Motor neuron (in vitro differentiated cells): ENCODE data around the gene COL6A1. TPM values are rescaled to one million over a fixed set of nuclear protein-coding genes. Genes with fewer than 3 reads are reported as not detected.
"Not testable (repeated sequence)": the region's sequence is repeated elsewhere in the genome, so short reads cannot be mapped to it uniquely, and the experiment has no call there.

Experiments used
- ATAC-seq, 8 experiments: fragments of 200-7000 bp; cut with Tn5 transposase; replicated peaks in 6 of 8; 2 replicates each; pipeline ENCODE4 v1.8.0; 2021; ENCODE audit warnings: mild to moderate bottlenecking in 8 of 8, moderate library complexity in 8 of 8
- H3K27ac ChIP-seq, 2 donors: fragments of 250-450 bp; sonication (Bioruptor Pico); 2 replicates each; pipeline ENCODE4 v1.9.0; 2021; ENCODE audit warnings: antibody characterized with exemption in 2 of 2, mild to moderate bottlenecking in 2 of 2, moderate library complexity in 1 of 2
- H3K4me1 ChIP-seq, 2 donors: fragments of 250-450 bp; sonication (Bioruptor Pico); replicated peaks in 1 of 2; 2 replicates each; pipeline ENCODE4 v1.6.1; 2021; ENCODE audit warnings: antibody characterized with exemption in 2 of 2, mild to moderate bottlenecking in 2 of 2, moderate library complexity in 1 of 2
- H3K4me3 ChIP-seq, 5 donors: fragments of 250-450 bp; sonication (Bioruptor Pico); 2 replicates each; pipeline ENCODE4 v1.9.0; 2021; ENCODE audit warnings: antibody characterized with exemption in 5 of 5, mild to moderate bottlenecking in 5 of 5, moderate library complexity in 4 of 5
- WGBS, 10 experiments: fragments of 450-650 bp; shearing (Covaris generic); methylation state at CpG; one replicate each; pipeline ENCODE4 v1.0.0; 2022; 5-methylcytosine and 5-hydroxymethylcytosine counted together
- in situ Hi-C, 9 experiments: fragments of 400-800 bp; cut with MboI; loops; one replicate each; pipeline ENCODE4 v1.15.0; 2021; ENCODE audit warnings: low sequenced_read_pairs in 9 of 9, low pct_unique_long_range_greater_than_20kb in 2 of 9; ENCODE audit not compliant: unreplicated experiment in 9 of 9
- total RNA-seq, 8 experiments: library from RNA; unstranded; fragments of 300-600 nt; gene quantifications; 2 replicates each; pipeline versions ENCODE4 v1.2.3 to v1.2.4, GENCODE V29; 2022

COL6A1 gene
- total RNA-seq, 8 experiments from 2014 or later, result 12.4 to 184 (median 81.7) TPM

- peak; percentile 3 to 51 (median 28) for ATAC-seq
- in situ Hi-C loops, result loop anchor here in 1 of 9 experiments (10.0 kb wide), 1 partner anchor 141 kb away; no protein-coding TSS in a partner anchor
- WGBS, 10 experiments, result 0 to 31% (median 0%) methylated on average over 1 to 9 of the region's 38 CpGs; no CpG with 5 or more reads in 3 of the 10 experiments
- Histone ChIP-seq H3K27ac (peak overlapping the region; percentile 45 to 75), H3K4me1 (peaks cover 47 to 62% of the 10 kb centered on the region in 2 donors), H3K4me3 (peak overlapping the region; percentile 5 to 23 (median 19))
Observed at GRCh38 chr21:45973475-45974072, 8.0 kb upstream of the COL6A1 start.

GRCh38 chr21:45974073-45975019 is 7.2 kb upstream of the COL6A1 start:
- ATAC-seq, result peak; percentile 6 to 56 (median 40)
- Histone ChIP-seq H3K27ac (peak overlapping the region; percentile 45 to 60), H3K4me1 (peaks cover 52 to 70% of the 10 kb centered on the region in 2 donors), H3K4me3 (peak overlapping the region in 4 of 5 donors; percentile 16 to 23 (median 20))
- in situ Hi-C loops, result loop anchor here in 2 of 9 experiments (10.0 to 25.0 kb wide), 2 partner anchors 140 to 213 kb away; partner anchors contain the start of gene SPATC1L (in 1 of the 2)
- 0 to 36% (median 8%) methylated on average over 1 to 8 of the region's 59 CpGs; no CpG with 5 or more reads in 6 of the 10 experiments for WGBS, 10 experiments

DNA sequence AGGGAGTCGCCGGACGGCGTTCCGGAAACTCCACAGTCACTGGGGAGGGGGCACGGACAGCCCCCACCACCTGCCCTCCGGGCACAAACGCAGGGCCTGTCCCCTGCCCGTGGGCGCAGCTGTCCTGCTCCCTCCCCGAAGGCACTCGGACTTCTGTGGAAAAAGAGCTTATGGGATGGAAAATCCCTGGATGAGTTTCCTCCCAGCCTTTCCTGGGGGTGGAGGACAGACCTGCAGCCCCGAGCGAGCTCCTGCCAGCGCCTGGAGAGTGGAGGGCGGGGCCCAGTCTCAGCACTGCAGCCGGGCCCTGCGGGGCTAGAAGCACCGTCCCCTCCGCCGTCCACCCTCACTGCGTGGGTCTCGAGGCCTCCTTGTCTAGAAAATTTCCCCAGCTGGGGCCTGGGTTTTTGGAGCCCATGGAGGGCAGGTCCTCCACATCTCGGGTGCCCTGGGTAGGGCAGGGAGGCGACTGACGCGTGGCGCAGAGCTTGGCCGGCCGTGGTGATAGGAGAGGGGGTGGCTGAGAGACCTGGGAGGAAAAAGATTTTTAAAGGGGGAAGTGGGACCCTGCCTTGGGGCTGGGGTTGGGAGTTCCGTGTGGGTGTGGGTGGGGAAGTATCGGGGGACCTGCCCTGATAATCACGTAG is 6.4 kb upstream of the COL6A1 start:
- peaks cover 52 to 73% of the 10 kb centered on the region in 2 donors for H3K4me1 ChIP-seq
- in situ Hi-C loops, result loop anchor here in 2 of 9 experiments (10.0 to 25.0 kb wide), 2 partner anchors 140 to 212 kb away; partner anchors contain the start of gene SPATC1L (in 1 of the 2)
- H3K27ac ChIP-seq, result peak overlapping the region in 1 of 2 donors; percentile 45
- no peak overlapping the region for H3K4me3 ChIP-seq
- ATAC-seq, result peak; percentile 1 to 23 (median 15)
- 10% methylated on average over 2 of the region's 33 CpGs; no CpG with 5 or more reads in 9 of the 10 experiments for WGBS, 10 experiments

- in situ Hi-C loops, result loop anchor here in 2 of 9 experiments (10.0 to 25.0 kb wide), 2 partner anchors 139 to 211 kb away; partner anchors contain the start of gene SPATC1L (in 1 of the 2)
- Histone ChIP-seq H3K4me1 (peaks cover 51 to 67% of the 10 kb centered on the region in 2 donors), H3K27ac (peak overlapping the region in 1 of 2 donors; percentile 45)
- not testable (repeated sequence) for H3K4me3 ChIP-seq, ATAC-seq
- 29 to 100% (median 80%) methylated on average over 1 to 5 of the region's 13 CpGs; no CpG with 5 or more reads in 1 of the 10 experiments for WGBS, 10 experiments
Observed at GRCh38 chr21:45975667-45976409, 5.7 kb upstream of the COL6A1 start.

DNA sequence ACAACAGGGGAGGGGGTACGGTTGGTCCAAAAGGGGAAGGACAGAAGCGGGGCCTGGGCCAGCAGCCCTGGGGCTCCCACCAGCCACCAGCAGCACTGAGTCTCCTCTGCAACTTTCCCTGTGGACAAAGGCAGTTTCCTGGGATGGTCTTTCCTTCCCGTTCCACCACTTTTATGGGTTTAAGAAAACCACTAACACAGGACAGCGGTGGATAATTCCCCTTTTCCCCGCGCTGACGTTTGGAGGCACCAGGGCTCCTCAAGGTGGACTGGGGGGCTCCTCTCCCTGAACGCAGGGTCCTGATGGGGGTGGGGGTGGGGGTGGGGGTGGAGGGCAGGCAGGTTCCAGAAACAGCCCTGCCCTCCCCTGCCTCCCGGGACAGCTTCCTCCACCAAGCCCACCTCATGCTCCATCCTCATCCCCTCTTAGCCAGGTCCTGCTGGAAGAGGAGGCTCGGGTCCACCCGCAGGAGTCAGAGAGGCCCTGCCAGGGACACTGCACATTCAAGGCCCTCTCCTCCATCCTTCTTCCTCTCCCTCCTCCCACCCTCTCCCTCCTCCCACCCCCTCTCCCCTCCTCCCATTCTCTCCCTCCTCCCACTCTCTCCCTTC is 4.8 kb upstream of the COL6A1 start:
- no peak overlapping the region for H3K4me3 ChIP-seq
- H3K4me1 ChIP-seq, result peaks cover 49 to 63% of the 10 kb centered on the region in 2 donors
- 48 to 50% methylated on average over 1 to 6 of the region's 11 CpGs; no CpG with 5 or more reads in 8 of the 10 experiments for WGBS, 10 experiments
- no peak overlapping the region for H3K27ac ChIP-seq
- ATAC-seq, result no peak
- in situ Hi-C loops, result loop anchor here in 2 of 9 experiments (10.0 to 25.0 kb wide), 2 partner anchors 138 to 210 kb away; partner anchors contain the start of gene SPATC1L (in 1 of the 2)

GRCh38 chr21:45977396-45977795 is 4.2 kb upstream of the COL6A1 start:
- in situ Hi-C loops, result loop anchor here in 2 of 9 experiments (10.0 to 25.0 kb wide), 2 partner anchors 137 to 210 kb away; partner anchors contain the start of gene SPATC1L (in 1 of the 2)
- H3K27ac ChIP-seq, result no peak overlapping the region
- H3K4me1 ChIP-seq, result peaks cover 49 to 59% of the 10 kb centered on the region in 2 donors
- no peak for ATAC-seq
- H3K4me3 ChIP-seq, result no peak overlapping the region
- WGBS, 10 experiments, result no CpG with 5 or more reads among the region's 5 CpGs

GRCh38 chr21:45979141-45979631 is 2.4 kb upstream of the COL6A1 start:
- H3K4me3 ChIP-seq, result no peak overlapping the region
- ATAC-seq, result peak in 2 of 8 experiments; percentile 1 to 6
- in situ Hi-C loops, result loop anchor here in 2 of 9 experiments (10.0 to 25.0 kb wide), 2 partner anchors 136 to 208 kb away; partner anchors contain the start of gene SPATC1L (in 1 of the 2)
- no peak overlapping the region for H3K27ac ChIP-seq
- WGBS, 10 experiments, result 66 to 80% methylated on average over 1 to 4 of the region's 20 CpGs; no CpG with 5 or more reads in 8 of the 10 experiments
- peaks cover 37 to 50% of the 10 kb centered on the region in 2 donors for H3K4me1 ChIP-seq

GRCh38 chr21:45979651-45980050 is 1.9 kb upstream of the COL6A1 start:
- Histone ChIP-seq H3K27ac (no peak overlapping the region), H3K4me1 (peaks cover 32 to 46% of the 10 kb centered on the region in 2 donors), H3K4me3 (no peak overlapping the region)
- ATAC-seq, result no peak
- in situ Hi-C loops, result loop anchor here in 2 of 9 experiments (10.0 to 25.0 kb wide), 2 partner anchors 135 to 208 kb away; partner anchors contain the start of gene SPATC1L (in 1 of the 2)
- 75 to 80% (median 76%) methylated on average over 1 to 2 of the region's 7 CpGs; no CpG with 5 or more reads in 7 of the 10 experiments for WGBS, 10 experiments

- WGBS, 10 experiments, result 30 to 100% (median 76%) methylated on average over 1 to 2 of the region's 2 CpGs; no CpG with 5 or more reads in 2 of the 10 experiments
- Histone ChIP-seq H3K4me3 (no peak overlapping the region), H3K4me1 (peaks cover 26 to 39% of the 10 kb centered on the region in 2 donors), H3K27ac (no peak overlapping the region)
- no peak for ATAC-seq
- in situ Hi-C loops, result loop anchor here in 1 of 9 experiments (25.0 kb wide), 1 partner anchor 207 kb away; the partner anchor contains the start of gene SPATC1L
Observed at GRCh38 chr21:45980271-45980670, 1.3 kb upstream of the COL6A1 start.

GRCh38 chr21:45980697-45981096 is 873 bp upstream of the COL6A1 start:
- in situ Hi-C loops, result loop anchor here in 1 of 9 experiments (25.0 kb wide), 1 partner anchor 207 kb away; the partner anchor contains the start of gene SPATC1L
- peak overlapping the region in 2 of 5 donors; percentile 35 to 36 for H3K4me3 ChIP-seq
- H3K4me1 ChIP-seq, result peaks cover 22 to 35% of the 10 kb centered on the region in 2 donors
- ATAC-seq, result no peak
- no peak overlapping the region for H3K27ac ChIP-seq
